DOHH2 (cell line): ENCODE results near the gene MEX3D.

Experiments used
- CTCF ChIP-seq: fragments of 200-600 bp; sonication (generic); IDR thresholded peaks from one replicate; pipeline ENCODE4 v1.5.1; 2014; ENCODE audit warnings: antibody characterized with exemption, mild to moderate bottlenecking, low read depth, low read length; ENCODE audit not compliant: poor library complexity, severe bottlenecking
- EZH2phosphoT487 ChIP-seq: fragments of 200-600 bp; sonication (generic); IDR thresholded peaks from 2 replicates; pipeline ENCODE4 v1.6.1; 2017; ENCODE audit warnings: borderline replicate concordance, mild to moderate bottlenecking, antibody characterized with exemption, low read length, moderate library complexity, mixed read lengths

- no peak for TF ChIP-seq CTCF
- TF ChIP-seq EZH2phosphoT487: no peak
These were observed 43.2 kb upstream of the MEX3D start for GRCh38 chr19:1611353-1611752.
